Activated B cell treated with CpG ODN at 0.5 μM for 24 hours (primary cell): ENCODE data around the gene EEFSEC. TPM values are rescaled to one million over a fixed set of nuclear protein-coding genes. Genes with fewer than 3 reads are reported as not detected.

Experiments
- ATAC-seq: fragments of 200-7000 bp; cut with Tn5 transposase; one replicate; pipeline ENCODE4 v1.10.0; 2021; ENCODE audit warnings: low read depth, mild to moderate bottlenecking, moderate library complexity
- CTCF ChIA-PET: fragments of 350-600 bp; sonication (Branson Sonifier 250); formaldehyde crosslinking; loops from one replicate; lab custom pipeline; 2021; ENCODE audit warnings: antibody characterized with exemption; lab: Charles Lee
- POLR2A ChIA-PET: fragments of 350-600 bp; sonication (Branson Sonifier 250); formaldehyde crosslinking; loops from one replicate; lab custom pipeline; 2021; ENCODE audit warnings: antibody characterized with exemption; lab: Charles Lee
- DNase-seq: peaks from one replicate; pipeline ENCODE4 v3.0.0; 2022
- H3K27ac Mint-ChIP-seq: one replicate; pipeline ENCODE4 v1.8.0; 2020; ENCODE audit warnings: mixed read lengths
- H3K27me3 Mint-ChIP-seq: one replicate; pipeline ENCODE4 v1.8.0; 2021; ENCODE audit warnings: mixed read lengths
- H3K36me3 Mint-ChIP-seq: one replicate; pipeline ENCODE4 v1.8.0; 2021; ENCODE audit warnings: low read depth, mixed read lengths
- H3K4me1 Mint-ChIP-seq: one replicate; pipeline ENCODE4 v1.8.0; 2021; ENCODE audit warnings: mixed read lengths
- H3K4me3 Mint-ChIP-seq: one replicate; pipeline ENCODE4 v1.8.0; 2020; ENCODE audit warnings: mild to moderate bottlenecking, mixed read lengths
- H3K9me3 Mint-ChIP-seq: one replicate; pipeline ENCODE4 v1.8.0; 2020; ENCODE audit warnings: mixed read lengths
- CTCF ChIP-seq: fragments of 200-600 bp; IDR thresholded peaks from one replicate; pipeline ENCODE4 v1.8.0; 2022; ENCODE audit warnings: antibody characterized with exemption, mild to moderate bottlenecking
- intact Hi-C: fragments of 100-400 bp; cut with micrococcal nuclease; formaldehyde crosslinking; loops from one replicate; pipeline ENCODE4 v1.15.1; 2024
- total RNA-seq: library from RNA; stranded (reverse); gene quantifications from 2 replicates; pipeline ENCODE4 v1.2.3, GENCODE V29; 2022

EEFSEC gene
- total RNA-seq, 1 donor from 2014 or later = 20.0 TPM

- ATAC-seq = no peak
- POLR2A ChIA-PET = interaction anchor here (0.6 kb wide), 1 partner anchor 1673 kb away, joined by 3 read pairs; no protein-coding TSS in a partner anchor
- no peak for DNase-seq
- H3K4me3 Mint-ChIP-seq = no peak overlapping the region
- TF ChIP-seq CTCF = no peak
- peaks cover 33% of the 10 kb centered on the region for H3K36me3 Mint-ChIP-seq
- intact Hi-C loops = no loop called here
- peaks cover 7% of the 10 kb centered on the region for H3K4me1 Mint-ChIP-seq
- H3K27ac Mint-ChIP-seq = no peak overlapping the region
- CTCF ChIA-PET = no interaction called here
- H3K9me3 Mint-ChIP-seq = peaks cover 13% of the 10 kb centered on the region
- no peaks in the 10 kb centered on the region for H3K27me3 Mint-ChIP-seq
Measured at GRCh38 chr3:128217702-128218547, 64.6 kb downstream of the EEFSEC start.

GRCh38 chr3:128218548-128219257 lies 65.4 kb downstream of the EEFSEC start:
- no peak for ATAC-seq
- no peak overlapping the region for H3K27ac Mint-ChIP-seq
- H3K27me3 Mint-ChIP-seq = no peaks in the 10 kb centered on the region
- ChIA-PET CTCF (no interaction called here), POLR2A (no interaction called here)
- TF ChIP-seq CTCF = no peak
- H3K4me1 Mint-ChIP-seq = peaks cover 7% of the 10 kb centered on the region
- intact Hi-C loops = no loop called here
- DNase-seq = no peak
- H3K4me3 Mint-ChIP-seq = no peak overlapping the region
- H3K9me3 Mint-ChIP-seq = peaks cover 14% of the 10 kb centered on the region
- H3K36me3 Mint-ChIP-seq = peaks cover 40% of the 10 kb centered on the region

- POLR2A ChIA-PET = no interaction called here
- ATAC-seq (no peak), DNase-seq (no peak)
- TF ChIP-seq CTCF = no peak
- peaks cover 18% of the 10 kb centered on the region for H3K9me3 Mint-ChIP-seq
- no peaks in the 10 kb centered on the region for H3K27me3 Mint-ChIP-seq
- peaks cover 5% of the 10 kb centered on the region for H3K4me1 Mint-ChIP-seq
- no peak overlapping the region for H3K4me3 Mint-ChIP-seq
- H3K36me3 Mint-ChIP-seq = peaks cover 52% of the 10 kb centered on the region
- no peak overlapping the region for H3K27ac Mint-ChIP-seq
- intact Hi-C loops = no loop called here
- CTCF ChIA-PET = no interaction called here
Measured at GRCh38 chr3:128221328-128221727, 68.0 kb downstream of the EEFSEC start.

GRCh38 chr3:128222796-128223385 lies 69.6 kb downstream of the EEFSEC start:
- peaks cover 52% of the 10 kb centered on the region for H3K36me3 Mint-ChIP-seq
- H3K27ac Mint-ChIP-seq = no peak overlapping the region
- H3K4me1 Mint-ChIP-seq = no peaks in the 10 kb centered on the region
- intact Hi-C loops = no loop called here
- POLR2A ChIA-PET = no interaction called here
- no peak for TF ChIP-seq CTCF
- CTCF ChIA-PET = no interaction called here
- DNase-seq = no peak
- H3K27me3 Mint-ChIP-seq = no peaks in the 10 kb centered on the region
- no peak for ATAC-seq
- H3K4me3 Mint-ChIP-seq = no peak overlapping the region
- peaks cover 18% of the 10 kb centered on the region for H3K9me3 Mint-ChIP-seq
